ENCODE measurements around the gene PIP4K2A. TPM values are rescaled to one million over a fixed set of nuclear protein-coding genes. Genes with fewer than 3 reads are reported as not detected.
"Not testable (repeated sequence)": the region's sequence is repeated elsewhere in the genome, so short reads cannot be mapped to it uniquely, and the experiment has no call there.

Gene PIP4K2A
- total and polyA plus RNA-seq, 4 donors = 7.3 to 42.2 (median 27.6) TPM

DNA sequence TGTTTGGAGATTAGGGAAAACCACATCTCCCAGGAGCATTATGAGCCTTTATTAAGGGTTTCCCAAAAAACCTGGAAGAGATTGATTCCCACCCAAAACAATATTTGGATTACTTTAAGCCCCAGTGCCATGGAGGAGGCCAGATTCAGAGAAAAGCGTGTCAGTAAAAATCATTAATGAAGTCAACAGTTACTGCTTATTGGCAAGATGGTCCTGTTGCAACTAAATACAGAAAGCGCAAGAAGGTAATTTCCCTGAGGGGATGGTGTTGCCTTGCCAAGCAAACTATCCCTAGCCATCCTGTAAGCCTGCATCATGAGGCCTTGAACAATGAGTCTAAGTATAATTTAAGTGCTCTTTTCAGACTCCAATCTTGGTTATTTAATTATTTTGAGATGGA, 212.5 kb downstream of the PIP4K2A start:
- Histone ChIP-seq H3K4me3 (no peak overlapping the region), H3K36me3 (ENCODE audit: control insufficient read depth in 4 of 4, insufficient read depth in 4 of 4, low read length in 4 of 4) (no peaks in the 10 kb centered on the region), H3K9me3 (ENCODE audit: control insufficient read depth in 4 of 4, insufficient read depth in 3 of 4, low read length in 3 of 4) (peaks cover 0 to 4% (median 0%) of the 10 kb centered on the region in 4 donors), H3K4me1 (ENCODE audit: control insufficient read depth in 5 of 5, insufficient read depth in 5 of 5, low read length in 5 of 5) (peaks cover 0 to 13% (median 0%) of the 10 kb centered on the region in 5 donors), H3K27me3 (ENCODE audit: control insufficient read depth in 3 of 3, insufficient read depth in 3 of 3, low read length in 2 of 3) (peaks cover 0 to 3% (median 0%) of the 10 kb centered on the region in 3 donors), H3K9ac (ENCODE audit: insufficient read depth in 1 of 2, low read length in 2 of 2) (no peak overlapping the region), H3K27ac (ENCODE audit: low read depth in 1 of 2, low read length in 1 of 2) (no peak overlapping the region)
- ATAC-seq (ENCODE audit: insufficient read depth, low FRiP score) = no peak
- DNase-seq = no peak
- TF ChIP-seq, protein P1, sequence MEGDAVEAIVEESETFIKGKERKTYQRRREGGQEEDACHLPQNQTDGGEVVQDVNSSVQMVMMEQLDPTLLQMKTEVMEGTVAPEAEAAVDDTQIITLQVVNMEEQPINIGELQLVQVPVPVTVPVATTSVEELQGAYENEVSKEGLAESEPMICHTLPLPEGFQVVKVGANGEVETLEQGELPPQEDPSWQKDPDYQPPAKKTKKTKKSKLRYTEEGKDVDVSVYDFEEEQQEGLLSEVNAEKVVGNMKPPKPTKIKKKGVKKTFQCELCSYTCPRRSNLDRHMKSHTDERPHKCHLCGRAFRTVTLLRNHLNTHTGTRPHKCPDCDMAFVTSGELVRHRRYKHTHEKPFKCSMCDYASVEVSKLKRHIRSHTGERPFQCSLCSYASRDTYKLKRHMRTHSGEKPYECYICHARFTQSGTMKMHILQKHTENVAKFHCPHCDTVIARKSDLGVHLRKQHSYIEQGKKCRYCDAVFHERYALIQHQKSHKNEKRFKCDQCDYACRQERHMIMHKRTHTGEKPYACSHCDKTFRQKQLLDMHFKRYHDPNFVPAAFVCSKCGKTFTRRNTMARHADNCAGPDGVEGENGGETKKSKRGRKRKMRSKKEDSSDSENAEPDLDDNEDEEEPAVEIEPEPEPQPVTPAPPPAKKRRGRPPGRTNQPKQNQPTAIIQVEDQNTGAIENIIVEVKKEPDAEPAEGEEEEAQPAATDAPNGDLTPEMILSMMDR (IDR thresholded peaks at IDR 0.05; ENCODE audit: control extremely low read depth, extremely low read depth) = no peak
- 95 to 100% methylated on average over 2 of the region's 2 CpGs for WGBS, 2 donors

DNA sequence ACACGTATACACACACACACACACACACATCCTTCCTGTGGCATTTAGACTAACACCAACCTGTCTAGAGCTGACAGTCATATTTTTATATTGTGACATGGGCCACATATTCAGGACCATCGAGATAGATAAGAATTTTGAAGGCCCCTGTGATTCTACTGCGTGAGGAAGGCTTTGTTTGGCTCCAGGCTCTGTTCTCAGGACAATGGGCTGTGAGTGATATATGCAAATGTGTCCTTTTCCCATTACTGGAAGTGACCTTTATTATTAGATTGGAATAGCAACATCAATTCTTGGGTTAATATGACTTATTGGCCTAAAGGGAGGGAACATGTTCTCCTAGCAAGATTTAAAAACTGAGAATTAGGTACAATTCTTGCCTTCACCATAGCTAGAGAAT, 213.0 kb downstream of the PIP4K2A start:
- ATAC-seq (ENCODE audit: insufficient read depth, low FRiP score) (no peak), DNase-seq (no peak)
- Histone ChIP-seq H3K9me3 (ENCODE audit: control insufficient read depth in 4 of 4, insufficient read depth in 3 of 4, low read length in 3 of 4) (peaks cover 0 to 1% (median 0%) of the 10 kb centered on the region in 4 donors), H3K27ac (ENCODE audit: low read depth in 1 of 2, low read length in 1 of 2) (no peak overlapping the region), H3K4me1 (ENCODE audit: control insufficient read depth in 5 of 5, insufficient read depth in 5 of 5, low read length in 5 of 5) (peaks cover 0 to 13% (median 0%) of the 10 kb centered on the region in 5 donors), H3K36me3 (ENCODE audit: control insufficient read depth in 4 of 4, insufficient read depth in 4 of 4, low read length in 4 of 4) (no peaks in the 10 kb centered on the region), H3K27me3 (ENCODE audit: control insufficient read depth in 3 of 3, insufficient read depth in 3 of 3, low read length in 2 of 3) (peaks cover 0 to 3% (median 0%) of the 10 kb centered on the region in 3 donors), H3K9ac (ENCODE audit: insufficient read depth in 1 of 2, low read length in 2 of 2) (no peak overlapping the region), H3K4me3 (no peak overlapping the region)
- TF ChIP-seq, protein P1 (IDR thresholded peaks at IDR 0.05; ENCODE audit: control extremely low read depth, extremely low read depth) = no peak
- 52 to 53% methylated on average over 3 of the region's 3 CpGs for WGBS, 2 donors

DNA sequence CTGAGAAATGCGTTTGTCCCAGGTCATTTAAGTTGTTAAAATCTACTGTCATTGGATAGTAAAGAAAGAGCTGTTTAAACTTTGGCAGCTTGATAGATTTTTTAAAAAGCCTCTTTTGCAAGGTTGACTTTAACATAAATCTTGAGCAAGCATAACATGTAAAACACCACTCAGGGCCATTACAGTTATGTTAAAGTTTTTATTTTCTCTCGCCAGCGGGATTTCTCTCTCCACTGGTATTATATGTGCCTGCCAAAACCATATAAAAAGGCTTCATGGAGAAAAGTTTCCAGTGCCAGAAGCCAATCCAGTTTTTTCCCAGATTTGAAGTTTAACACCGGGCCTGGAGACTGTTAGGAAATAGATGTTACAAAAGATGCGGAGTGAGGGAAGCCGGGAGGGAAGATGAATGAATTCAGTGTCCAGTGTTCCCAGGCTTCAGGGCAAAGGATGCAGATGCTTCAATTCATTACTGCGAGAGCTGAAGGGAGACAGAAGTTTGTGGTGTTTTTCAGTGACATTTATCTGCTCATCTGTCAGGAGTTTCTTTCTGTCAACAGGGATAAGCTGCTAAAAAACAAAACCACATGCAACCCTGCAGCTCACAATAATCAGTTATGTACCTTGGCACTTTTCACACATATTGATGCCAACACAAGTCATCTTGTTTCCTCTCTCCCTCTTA, 213.6 kb downstream of the PIP4K2A start:
- peaks cover 0 to 11% (median 0%) of the 10 kb centered on the region in 5 donors for H3K4me1 ChIP-seq (ENCODE audit: control insufficient read depth in 5 of 5, insufficient read depth in 5 of 5, low read length in 5 of 5)
- TF ChIP-seq, protein P1 (IDR thresholded peaks at IDR 0.05; ENCODE audit: control extremely low read depth, extremely low read depth) = no peak
- WGBS, 2 donors = 66 to 78% methylated on average over 7 of the region's 7 CpGs

DNA sequence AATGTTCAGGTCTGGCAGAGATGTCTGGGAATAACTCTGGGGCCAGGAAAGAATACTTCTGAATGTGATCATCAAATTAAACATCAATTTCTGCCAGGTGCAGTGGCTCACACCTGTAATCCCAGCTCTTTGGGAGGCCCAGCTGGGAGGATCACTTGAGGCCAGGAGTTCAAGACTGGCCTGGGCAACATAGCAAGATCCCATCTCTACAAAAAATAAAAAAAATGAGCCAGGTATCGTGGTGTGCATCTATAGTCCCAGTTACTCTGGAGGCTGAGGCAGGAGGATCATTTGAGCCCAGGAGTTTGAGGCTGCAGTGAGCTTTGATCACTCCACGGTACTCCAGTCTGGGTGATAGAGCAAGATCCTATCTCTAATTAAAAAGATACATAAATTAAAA, 214.4 kb downstream of the PIP4K2A start:
- not testable (repeated sequence) for H3K4me3 ChIP-seq; H3K4me1 ChIP-seq (ENCODE audit: control insufficient read depth in 5 of 5, insufficient read depth in 5 of 5, low read length in 5 of 5); H3K27ac ChIP-seq (ENCODE audit: low read depth in 1 of 2, low read length in 1 of 2); H3K9ac ChIP-seq (ENCODE audit: insufficient read depth in 1 of 2, low read length in 2 of 2); DNase-seq; H3K36me3 ChIP-seq (ENCODE audit: control insufficient read depth in 4 of 4, insufficient read depth in 4 of 4, low read length in 4 of 4); ATAC-seq (ENCODE audit: insufficient read depth, low FRiP score); H3K27me3 ChIP-seq (ENCODE audit: control insufficient read depth in 3 of 3, insufficient read depth in 3 of 3, low read length in 2 of 3); H3K9me3 ChIP-seq (ENCODE audit: control insufficient read depth in 4 of 4, insufficient read depth in 3 of 4, low read length in 3 of 4)
- WGBS, 2 donors = 94 to 96% methylated on average over 2 of the region's 2 CpGs

More for the DNA sequence above, 213.6 kb downstream of the PIP4K2A start:
- no peaks in the 10 kb centered on the region for H3K36me3 ChIP-seq (ENCODE audit: control insufficient read depth in 4 of 4, insufficient read depth in 4 of 4, low read length in 4 of 4)
- H3K4me3 ChIP-seq = no peak overlapping the region
- ATAC-seq (ENCODE audit: insufficient read depth, low FRiP score) = no peak
- peaks cover 0 to 3% (median 0%) of the 10 kb centered on the region in 3 donors for H3K27me3 ChIP-seq (ENCODE audit: control insufficient read depth in 3 of 3, insufficient read depth in 3 of 3, low read length in 2 of 3)
- no peaks in the 10 kb centered on the region for H3K9me3 ChIP-seq (ENCODE audit: control insufficient read depth in 4 of 4, insufficient read depth in 3 of 4, low read length in 3 of 4)
- no peak overlapping the region for H3K9ac ChIP-seq (ENCODE audit: insufficient read depth in 1 of 2, low read length in 2 of 2)
- DNase-seq = peak in 2 of 3 donors; percentile 68 to 81
- H3K27ac ChIP-seq (ENCODE audit: low read depth in 1 of 2, low read length in 1 of 2) = no peak overlapping the region

Measured in lung (tissue), 12 donors.